NT2/D1 (cell line): ENCODE results near the gene CDYL2.

ENCODE experiments used
- YY1 ChIP-seq: IDR thresholded peaks from 2 replicates; pipeline ENCODE4 v1.6.1; 2011; ENCODE audit not compliant: insufficient read length, insufficient read depth
- ZNF274 ChIP-seq: IDR thresholded peaks from 2 replicates; pipeline ENCODE4 v1.6.1; 2011; ENCODE audit warnings: mild to moderate bottlenecking, low read depth, low read length

- TF ChIP-seq ZNF274: no peak
- no peak for TF ChIP-seq YY1
Measured at GRCh38 chr16:80556481-80556880, 247.9 kb downstream of the CDYL2 start.
